ENCODE results near the gene PTPRM. TPM values are rescaled to one million over a fixed set of nuclear protein-coding genes. Genes with fewer than 3 reads are reported as not detected.

PTPRM gene
- total RNA-seq, 1 experiment from 2014 or later: 42.3 TPM

- Mint-ChIP-seq H3K36me3 (ENCODE audit: insufficient read depth, unreplicated experiment) (no peaks in the 10 kb centered on the region), H3K27ac (ENCODE audit: unreplicated experiment) (no peak overlapping the region), H3K4me3 (ENCODE audit: low read depth, unreplicated experiment) (peak overlapping the region; percentile 51), H3K4me1 (ENCODE audit: low read depth, unreplicated experiment) (no peaks in the 10 kb centered on the region), H3K27me3 (ENCODE audit: unreplicated experiment) (no peaks in the 10 kb centered on the region), H3K9me3 (ENCODE audit: low read depth, unreplicated experiment) (no peaks in the 10 kb centered on the region)
- TF ChIP-seq, protein P1, sequence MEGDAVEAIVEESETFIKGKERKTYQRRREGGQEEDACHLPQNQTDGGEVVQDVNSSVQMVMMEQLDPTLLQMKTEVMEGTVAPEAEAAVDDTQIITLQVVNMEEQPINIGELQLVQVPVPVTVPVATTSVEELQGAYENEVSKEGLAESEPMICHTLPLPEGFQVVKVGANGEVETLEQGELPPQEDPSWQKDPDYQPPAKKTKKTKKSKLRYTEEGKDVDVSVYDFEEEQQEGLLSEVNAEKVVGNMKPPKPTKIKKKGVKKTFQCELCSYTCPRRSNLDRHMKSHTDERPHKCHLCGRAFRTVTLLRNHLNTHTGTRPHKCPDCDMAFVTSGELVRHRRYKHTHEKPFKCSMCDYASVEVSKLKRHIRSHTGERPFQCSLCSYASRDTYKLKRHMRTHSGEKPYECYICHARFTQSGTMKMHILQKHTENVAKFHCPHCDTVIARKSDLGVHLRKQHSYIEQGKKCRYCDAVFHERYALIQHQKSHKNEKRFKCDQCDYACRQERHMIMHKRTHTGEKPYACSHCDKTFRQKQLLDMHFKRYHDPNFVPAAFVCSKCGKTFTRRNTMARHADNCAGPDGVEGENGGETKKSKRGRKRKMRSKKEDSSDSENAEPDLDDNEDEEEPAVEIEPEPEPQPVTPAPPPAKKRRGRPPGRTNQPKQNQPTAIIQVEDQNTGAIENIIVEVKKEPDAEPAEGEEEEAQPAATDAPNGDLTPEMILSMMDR (IDR thresholded peaks at IDR 0.05; ENCODE audit: unreplicated experiment): no peak
- BruUV-seq (replicated peaks): no TSS peak
- intact Hi-C loops (cut with micrococcal nuclease; ENCODE audit: unreplicated experiment): no loop called here
- DNase-seq: no peak
- CTCF ChIA-PET: no interaction called here
These were observed 496.6 kb downstream of the PTPRM start for GRCh38 chr18:8063733-8064132.

- CTCF ChIA-PET: no interaction called here
- Mint-ChIP-seq H3K27ac (ENCODE audit: unreplicated experiment) (no peak overlapping the region), H3K9me3 (ENCODE audit: low read depth, unreplicated experiment) (no peaks in the 10 kb centered on the region), H3K27me3 (ENCODE audit: unreplicated experiment) (no peaks in the 10 kb centered on the region), H3K4me1 (ENCODE audit: low read depth, unreplicated experiment) (no peaks in the 10 kb centered on the region), H3K36me3 (ENCODE audit: insufficient read depth, unreplicated experiment) (no peaks in the 10 kb centered on the region), H3K4me3 (ENCODE audit: low read depth, unreplicated experiment) (no peak overlapping the region)
- DNase-seq: no peak
- intact Hi-C loops (cut with micrococcal nuclease; ENCODE audit: unreplicated experiment): no loop called here
- no TSS peak for BruUV-seq (replicated peaks)
- TF ChIP-seq, protein P1 (IDR thresholded peaks at IDR 0.05; ENCODE audit: unreplicated experiment): no peak
These were observed 498.2 kb downstream of the PTPRM start for GRCh38 chr18:8065284-8065683.

DNA sequence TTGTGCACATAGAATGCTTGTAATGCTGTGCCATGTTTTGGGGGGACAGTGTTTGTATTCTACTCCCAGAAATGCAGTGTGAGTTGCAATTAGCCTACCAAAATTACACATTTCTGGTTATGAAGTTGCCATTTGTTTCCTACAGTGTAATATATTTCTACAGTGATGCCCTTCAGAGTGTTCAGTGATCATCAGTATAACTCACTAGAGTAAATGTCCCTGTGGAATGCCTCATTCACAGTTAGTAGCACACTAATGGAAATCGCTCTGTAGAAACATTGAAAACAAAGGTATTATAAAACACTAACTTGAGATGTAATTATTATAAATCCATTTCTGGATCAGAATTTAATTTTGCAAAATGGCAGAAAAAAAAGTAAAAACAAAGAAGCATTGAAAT, 498.7 kb downstream of the PTPRM start:
- no peaks in the 10 kb centered on the region for H3K27me3 Mint-ChIP-seq (ENCODE audit: unreplicated experiment)
- no peak for DNase-seq
- no peaks in the 10 kb centered on the region for H3K36me3 Mint-ChIP-seq (ENCODE audit: insufficient read depth, unreplicated experiment)
- H3K4me1 Mint-ChIP-seq (ENCODE audit: low read depth, unreplicated experiment): no peaks in the 10 kb centered on the region
- TF ChIP-seq, protein P1 (IDR thresholded peaks at IDR 0.05; ENCODE audit: unreplicated experiment): no peak
- H3K9me3 Mint-ChIP-seq (ENCODE audit: low read depth, unreplicated experiment): no peaks in the 10 kb centered on the region
- BruUV-seq (replicated peaks): no TSS peak
- no peak overlapping the region for H3K4me3 Mint-ChIP-seq (ENCODE audit: low read depth, unreplicated experiment)
- H3K27ac Mint-ChIP-seq (ENCODE audit: unreplicated experiment): no peak overlapping the region
- intact Hi-C loops (cut with micrococcal nuclease; ENCODE audit: unreplicated experiment): no loop called here
- CTCF ChIA-PET: no interaction called here

DNA sequence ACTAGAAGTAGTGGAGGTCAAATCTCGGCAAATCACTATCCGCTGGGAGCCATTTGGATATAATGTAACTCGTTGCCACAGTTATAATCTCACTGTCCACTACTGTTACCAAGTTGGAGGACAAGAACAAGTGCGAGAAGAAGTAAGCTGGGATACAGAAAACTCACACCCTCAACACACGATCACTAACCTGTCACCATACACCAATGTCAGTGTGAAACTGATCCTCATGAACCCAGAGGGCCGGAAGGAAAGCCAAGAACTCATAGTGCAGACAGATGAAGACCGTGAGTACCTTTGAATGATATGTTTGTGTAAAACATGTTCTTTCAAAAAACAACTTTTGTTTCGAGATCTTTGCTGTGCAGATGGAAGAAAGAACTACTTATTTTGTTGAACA, 502.6 kb downstream of the PTPRM start:
- no TSS peak for BruUV-seq (replicated peaks)
- intact Hi-C loops (cut with micrococcal nuclease; ENCODE audit: unreplicated experiment): no loop called here

More for the DNA sequence above, 502.6 kb downstream of the PTPRM start:
- H3K27ac Mint-ChIP-seq (ENCODE audit: unreplicated experiment): no peak overlapping the region
- H3K4me3 Mint-ChIP-seq (ENCODE audit: low read depth, unreplicated experiment): no peak overlapping the region
- H3K36me3 Mint-ChIP-seq (ENCODE audit: insufficient read depth, unreplicated experiment): no peaks in the 10 kb centered on the region
- no peaks in the 10 kb centered on the region for H3K4me1 Mint-ChIP-seq (ENCODE audit: low read depth, unreplicated experiment)
- TF ChIP-seq, protein P1 (IDR thresholded peaks at IDR 0.05; ENCODE audit: unreplicated experiment): no peak
- H3K27me3 Mint-ChIP-seq (ENCODE audit: unreplicated experiment): no peaks in the 10 kb centered on the region
- H3K9me3 Mint-ChIP-seq (ENCODE audit: low read depth, unreplicated experiment): no peaks in the 10 kb centered on the region
- CTCF ChIA-PET: no interaction called here
- no peak for DNase-seq

Measured in Calu3 (cell line).